ENCODE measurements around the gene WDR17. TPM values are rescaled to one million over a fixed set of nuclear protein-coding genes. Genes with fewer than 3 reads are reported as not detected.

Gene WDR17
- total RNA-seq, 1 experiment from 2014 or later = 4.4 TPM

GRCh38 chr4:176053785-176054184 lies 11.9 kb upstream of the WDR17 start:
- no peaks in the 10 kb centered on the region for H3K36me3 Mint-ChIP-seq
- no peak overlapping the region; the same call in 1 of the 2 replicates for H3K27ac Mint-ChIP-seq
- no peak for ATAC-seq
- no peaks in the 10 kb centered on the region for H3K27me3 Mint-ChIP-seq (ENCODE audit: low read depth)
- TF ChIP-seq ZNF425 (CRISPR knock-in tag; conservative IDR thresholded peaks at IDR 0.05) = no peak
- no peak for TF ChIP-seq E2F5 (CRISPR knock-in tag; IDR thresholded peaks at IDR 0.05)
- TF ChIP-seq MYBL2 (CRISPR knock-in tag; IDR thresholded peaks at IDR 0.05) = no peak
- TF ChIP-seq ZNF423 (CRISPR knock-in tag; IDR thresholded peaks at IDR 0.05) = no peak
- TF ChIP-seq ZNF671 (CRISPR knock-in tag; IDR thresholded peaks at IDR 0.05) = no peak
- TF ChIP-seq NFATC4 (CRISPR knock-in tag; IDR thresholded peaks at IDR 0.05) = no peak
- TF ChIP-seq TP53 (CRISPR knock-in tag; IDR thresholded peaks at IDR 0.05) = no peak
- TF ChIP-seq SMAD3 (CRISPR knock-in tag; IDR thresholded peaks at IDR 0.05; ENCODE audit: borderline replicate concordance) = no peak
- TF ChIP-seq ELF4 (CRISPR knock-in tag; IDR thresholded peaks at IDR 0.05; ENCODE audit: low read depth) = no peak
- no peak for TF ChIP-seq FOXP4 (CRISPR knock-in tag; IDR thresholded peaks at IDR 0.05)
- TF ChIP-seq ATF2 (CRISPR knock-in tag; IDR thresholded peaks at IDR 0.05; ENCODE audit: borderline replicate concordance, low read depth) = no peak
- no peak for TF ChIP-seq ZNF416 (CRISPR knock-in tag; IDR thresholded peaks at IDR 0.05)
- no peak for TF ChIP-seq IRF1 (CRISPR knock-in tag; IDR thresholded peaks at IDR 0.05)
- no peak for TF ChIP-seq PRRX2 (CRISPR knock-in tag; IDR thresholded peaks at IDR 0.05)
- no peak for TF ChIP-seq GTF2I (CRISPR knock-in tag; conservative IDR thresholded peaks at IDR 0.05)
- no peak for TF ChIP-seq MLX (CRISPR knock-in tag; IDR thresholded peaks at IDR 0.05)
- H3K9me3 Mint-ChIP-seq = no peaks in the 10 kb centered on the region
- POLR2A ChIA-PET = no interaction called here
- CTCF ChIA-PET = interaction anchor here (1.1 kb wide), 1 partner anchor 100 kb away, joined by 3 read pairs; no protein-coding TSS in a partner anchor
- no peak overlapping the region for H3K4me3 Mint-ChIP-seq
- H3K4me1 Mint-ChIP-seq = peaks cover 8% of the 10 kb centered on the region
- DNase-seq (ENCODE audit: low spot score) = no peak

GRCh38 chr4:176054942-176055341 lies 10.7 kb upstream of the WDR17 start:
- no peak for TF ChIP-seq IRF2 (CRISPR knock-in tag; IDR thresholded peaks at IDR 0.05; ENCODE audit: borderline replicate concordance, low read depth)
- TF ChIP-seq SMAD4 (CRISPR knock-in tag; IDR thresholded peaks at IDR 0.05) = no peak
- no peak for TF ChIP-seq ATF2 (CRISPR knock-in tag; IDR thresholded peaks at IDR 0.05; ENCODE audit: borderline replicate concordance, low read depth)
- TF ChIP-seq ZNF416 (CRISPR knock-in tag; IDR thresholded peaks at IDR 0.05) = no peak
- TF ChIP-seq PRRX2 (CRISPR knock-in tag; IDR thresholded peaks at IDR 0.05) = no peak
- TF ChIP-seq PREB (CRISPR knock-in tag; IDR thresholded peaks at IDR 0.05; ENCODE audit: borderline replicate concordance) = no peak
- TF ChIP-seq TEAD1 (CRISPR knock-in tag; IDR thresholded peaks at IDR 0.05) = no peak
- no peak for TF ChIP-seq ZNF317 (CRISPR knock-in tag; IDR thresholded peaks at IDR 0.05; ENCODE audit: borderline replicate concordance, low read depth)
- Mint-ChIP-seq H3K4me1 (peaks cover 8% of the 10 kb centered on the region), H3K27ac (no peak overlapping the region), H3K27me3 (ENCODE audit: low read depth) (no peaks in the 10 kb centered on the region), H3K36me3 (no peaks in the 10 kb centered on the region), H3K4me3 (no peak overlapping the region), H3K9me3 (peaks cover 4% of the 10 kb centered on the region)
- no peak for ATAC-seq
- POLR2A ChIA-PET = no interaction called here
- CTCF ChIA-PET = no interaction called here
- DNase-seq (ENCODE audit: low spot score) = no peak
